Vagina (tissue), 2 donors: ENCODE results near the gene CDK14.

Source experiments
- POLR2A ChIP-seq, 2 donors: fragments of 450-650 bp; IDR thresholded peaks; one replicate each; pipeline ENCODE4 v1.6.1; 2017; ENCODE audit warnings: antibody characterized with exemption in 2 of 2, mild to moderate bottlenecking in 2 of 2, moderate library complexity in 2 of 2
- TF ChIP-seq, protein P1 (sequence below), 3 experiments: fragments of 450-650 bp in 2 of 3; fragments of 200-600 bp in 1 of 3; sonication (generic) in 1 of 3; IDR thresholded peaks; one replicate each; pipeline ENCODE4 v1.5.1; 2017 to 2019; ENCODE audit warnings: antibody characterized with exemption in 3 of 3, mild to moderate bottlenecking in 2 of 3, moderate library complexity in 2 of 3

GRCh38 chr7:90818341-90818740, 222.2 kb downstream of the CDK14 start:
- TF ChIP-seq POLR2A (IDR thresholded peaks at IDR 0.05), result no peak
- TF ChIP-seq, protein P1, sequence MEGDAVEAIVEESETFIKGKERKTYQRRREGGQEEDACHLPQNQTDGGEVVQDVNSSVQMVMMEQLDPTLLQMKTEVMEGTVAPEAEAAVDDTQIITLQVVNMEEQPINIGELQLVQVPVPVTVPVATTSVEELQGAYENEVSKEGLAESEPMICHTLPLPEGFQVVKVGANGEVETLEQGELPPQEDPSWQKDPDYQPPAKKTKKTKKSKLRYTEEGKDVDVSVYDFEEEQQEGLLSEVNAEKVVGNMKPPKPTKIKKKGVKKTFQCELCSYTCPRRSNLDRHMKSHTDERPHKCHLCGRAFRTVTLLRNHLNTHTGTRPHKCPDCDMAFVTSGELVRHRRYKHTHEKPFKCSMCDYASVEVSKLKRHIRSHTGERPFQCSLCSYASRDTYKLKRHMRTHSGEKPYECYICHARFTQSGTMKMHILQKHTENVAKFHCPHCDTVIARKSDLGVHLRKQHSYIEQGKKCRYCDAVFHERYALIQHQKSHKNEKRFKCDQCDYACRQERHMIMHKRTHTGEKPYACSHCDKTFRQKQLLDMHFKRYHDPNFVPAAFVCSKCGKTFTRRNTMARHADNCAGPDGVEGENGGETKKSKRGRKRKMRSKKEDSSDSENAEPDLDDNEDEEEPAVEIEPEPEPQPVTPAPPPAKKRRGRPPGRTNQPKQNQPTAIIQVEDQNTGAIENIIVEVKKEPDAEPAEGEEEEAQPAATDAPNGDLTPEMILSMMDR (IDR thresholded peaks at IDR 0.05), result no peak
